Neural progenitor cell (in vitro differentiated cells): ENCODE results near the gene GSG1L. TPM values are rescaled to one million over a fixed set of nuclear protein-coding genes. Genes with fewer than 3 reads are reported as not detected.

Source experiments
- DNase-seq: peaks from one replicate; pipeline ENCODE4 v3.0.0-alpha.2; 2016; ENCODE audit warnings: low spot score
- H2AFZ ChIP-seq: fragments of 200-600 bp; sonication (generic); replicated peaks from 2 replicates; pipeline ENCODE4 v1.6.1; 2016; ENCODE audit warnings: antibody characterized with exemption
- H3F3A ChIP-seq: fragments of 200-600 bp; sonication (generic); 2 replicates; pipeline ENCODE4 v1.6.1; 2016; ENCODE audit warnings: antibody characterized with exemption, low read depth
- H3K27ac ChIP-seq: fragments of 200-600 bp; sonication (generic); 2 replicates; pipeline ENCODE4 v1.5.1; 2016; ENCODE audit warnings: mild to moderate bottlenecking
- H3K27me3 ChIP-seq: fragments of 200-600 bp; sonication (generic); 2 replicates; pipeline ENCODE4 v1.6.1; 2016; ENCODE audit warnings: mild to moderate bottlenecking, moderate library complexity
- H3K36me3 ChIP-seq: fragments of 200-600 bp; sonication (generic); 2 replicates; pipeline ENCODE4 v1.5.1; 2016
- H3K4me1 ChIP-seq: fragments of 200-600 bp; sonication (generic); 2 replicates; pipeline ENCODE4 v1.6.1; 2016; ENCODE audit warnings: mixed run types
- H3K4me2 ChIP-seq: fragments of 200-600 bp; sonication (generic); 2 replicates; pipeline ENCODE4 v1.6.1; 2016
- H3K4me3 ChIP-seq: fragments of 200-600 bp; sonication (generic); 2 replicates; pipeline ENCODE4 v1.5.1; 2016
- H3K79me2 ChIP-seq: fragments of 200-600 bp; sonication (generic); 2 replicates; pipeline ENCODE4 v1.6.1; 2016; ENCODE audit warnings: low read depth
- H3K9ac ChIP-seq: fragments of 200-600 bp; sonication (generic); 2 replicates; pipeline ENCODE4 v1.6.1; 2016
- H3K9me3 ChIP-seq: fragments of 200-600 bp; sonication (generic); 2 replicates; pipeline ENCODE4 v1.5.1; 2016; ENCODE audit warnings: low read depth
- H4K20me1 ChIP-seq: fragments of 200-600 bp; sonication (generic); 2 replicates; pipeline ENCODE4 v1.6.1; 2016; ENCODE audit warnings: low read depth
- H3K27ac Mint-ChIP-seq: 3 replicates; pipeline ENCODE4 v1.8.0; 2021; ENCODE audit warnings: mixed read lengths
- H3K27me3 Mint-ChIP-seq: 2 replicates; pipeline ENCODE4 v1.8.0; 2022; ENCODE audit warnings: low read depth, mild to moderate bottlenecking, inconsistent platforms, moderate library complexity, mixed read lengths; ENCODE audit not compliant: insufficient read depth
- H3K36me3 Mint-ChIP-seq: 3 replicates; pipeline ENCODE4 v1.8.0; 2021; ENCODE audit warnings: mixed read lengths
- H3K4me1 Mint-ChIP-seq: 3 replicates; pipeline ENCODE4 v1.8.0; 2021; ENCODE audit warnings: mixed read lengths
- H3K4me3 Mint-ChIP-seq: 3 replicates; pipeline ENCODE4 v1.8.0; 2021; ENCODE audit warnings: mild to moderate bottlenecking, moderate library complexity, mixed read lengths
- H3K9me3 Mint-ChIP-seq: 3 replicates; pipeline ENCODE4 v1.8.0; 2020; ENCODE audit warnings: mixed read lengths
- CTCF ChIP-seq: fragments of 200-600 bp; sonication (generic); IDR thresholded peaks from 2 replicates; pipeline ENCODE4 v1.5.1; 2017; ENCODE audit warnings: antibody characterized with exemption, mild to moderate bottlenecking
- EZH2 ChIP-seq: fragments of 200-600 bp; sonication (generic); IDR thresholded peaks from 2 replicates; pipeline ENCODE4 v1.6.1; 2017; ENCODE audit warnings: antibody characterized with exemption, mild to moderate bottlenecking, moderate library complexity
- EZH2phosphoT487 ChIP-seq: fragments of 200-600 bp; sonication (generic); IDR thresholded peaks from 2 replicates; pipeline ENCODE4 v1.6.1; 2017; ENCODE audit warnings: antibody characterized with exemption
- total RNA-seq: library from RNA; depleted of rRNA; stranded (reverse); fragments of >200 nt; gene quantifications from 2 replicates; pipeline ENCODE4 v1.2.3, GENCODE V29; 2015; ENCODE audit warnings: low replicate concordance

GSG1L gene
- total RNA-seq, 1 donor from 2014 or later: not detected

- no peaks in the 10 kb centered on the region for H3K79me2 ChIP-seq
- no peak overlapping the region for H3K9ac ChIP-seq
- peaks cover 3% of the 10 kb centered on the region for H3K4me1 Mint-ChIP-seq
- no peak overlapping the region for H2AFZ ChIP-seq
- no peak overlapping the region for H3K27ac ChIP-seq
- no peaks in the 10 kb centered on the region for H3K4me1 ChIP-seq
- no peak for TF ChIP-seq CTCF
- TF ChIP-seq EZH2: no peak
- no peak for TF ChIP-seq EZH2phosphoT487
- H3K9me3 ChIP-seq: no peaks in the 10 kb centered on the region
- no peaks in the 10 kb centered on the region for H4K20me1 ChIP-seq
- no peaks in the 10 kb centered on the region for H3K36me3 Mint-ChIP-seq
- H3K36me3 ChIP-seq: no peaks in the 10 kb centered on the region
- H3K9me3 Mint-ChIP-seq: peaks cover 9% of the 10 kb centered on the region
- DNase-seq: no peak
- H3K27ac Mint-ChIP-seq: no peak overlapping the region
- no peak overlapping the region for H3K4me3 ChIP-seq
- H3K27me3 Mint-ChIP-seq: peaks cover 13% of the 10 kb centered on the region
- H3K4me2 ChIP-seq: no peak overlapping the region
- peaks cover 13% of the 10 kb centered on the region for H3K27me3 ChIP-seq
- H3F3A ChIP-seq: no peaks in the 10 kb centered on the region
- no peak overlapping the region for H3K4me3 Mint-ChIP-seq
These were observed 224.9 kb downstream of the GSG1L start for GRCh38 chr16:27838536-27839175.

- peaks cover 17% of the 10 kb centered on the region for H3K27me3 ChIP-seq
- no peak overlapping the region for H3K27ac ChIP-seq
- no peak for DNase-seq
- Mint-ChIP-seq H3K4me1 (no peaks in the 10 kb centered on the region), H3K36me3 (no peaks in the 10 kb centered on the region), H3K27ac (no peak overlapping the region), H3K9me3 (peaks cover 7% of the 10 kb centered on the region), H3K4me3 (no peak overlapping the region), H3K27me3 (peaks cover 16% of the 10 kb centered on the region)
- H3K79me2 ChIP-seq: no peaks in the 10 kb centered on the region
- no peaks in the 10 kb centered on the region for H3K9me3 ChIP-seq
- H3K36me3 ChIP-seq: no peaks in the 10 kb centered on the region
- H4K20me1 ChIP-seq: no peaks in the 10 kb centered on the region
- no peak overlapping the region for H3K9ac ChIP-seq
- no peak overlapping the region for H3K4me2 ChIP-seq
- no peaks in the 10 kb centered on the region for H3F3A ChIP-seq
- TF ChIP-seq CTCF (no peak), EZH2 (no peak), EZH2phosphoT487 (no peak)
- no peak overlapping the region for H3K4me3 ChIP-seq
- no peaks in the 10 kb centered on the region for H3K4me1 ChIP-seq
- no peak overlapping the region for H2AFZ ChIP-seq
These were observed 233.5 kb downstream of the GSG1L start for GRCh38 chr16:27829975-27830374.

GRCh38 chr16:27828671-27829070 lies 234.8 kb downstream of the GSG1L start:
- H3K36me3 ChIP-seq: no peaks in the 10 kb centered on the region
- Mint-ChIP-seq H3K36me3 (no peaks in the 10 kb centered on the region), H3K27me3 (peaks cover 15% of the 10 kb centered on the region), H3K4me1 (no peaks in the 10 kb centered on the region), H3K9me3 (peaks cover 7% of the 10 kb centered on the region), H3K27ac (no peak overlapping the region), H3K4me3 (no peak overlapping the region)
- no peaks in the 10 kb centered on the region for H3K4me1 ChIP-seq
- DNase-seq: no peak
- H2AFZ ChIP-seq: no peak overlapping the region
- H3K9me3 ChIP-seq: no peaks in the 10 kb centered on the region
- no peaks in the 10 kb centered on the region for H3F3A ChIP-seq
- H3K79me2 ChIP-seq: no peaks in the 10 kb centered on the region
- H3K4me3 ChIP-seq: no peak overlapping the region
- TF ChIP-seq CTCF: no peak
- no peak for TF ChIP-seq EZH2phosphoT487
- no peak for TF ChIP-seq EZH2
- H3K27ac ChIP-seq: no peak overlapping the region
- peaks cover 4% of the 10 kb centered on the region for H3K27me3 ChIP-seq
- H4K20me1 ChIP-seq: no peaks in the 10 kb centered on the region
- H3K9ac ChIP-seq: no peak overlapping the region
- no peak overlapping the region for H3K4me2 ChIP-seq
